Astrocyte of the spinal cord (primary cell): ENCODE data around the gene TNIK.

Experiments
- DNase-seq: peaks from one replicate; pipeline ENCODE4 v3.0.0; 2011; ENCODE audit warnings: low read depth, low spot score
- H3K4me3 ChIP-seq: 2 replicates; pipeline ENCODE4 v1.5.1; 2011; ENCODE audit warnings: low read depth, mild to moderate bottlenecking, low read length, moderate library complexity
- CTCF ChIP-seq: IDR thresholded peaks from 2 replicates; pipeline ENCODE4 v1.5.1; 2012; ENCODE audit warnings: low read depth, mild to moderate bottlenecking, low read length, inconsistent platforms
- in situ Hi-C: cut with HindIII; loops from 2 replicates; pipeline ENCODE4 v1.10.0; 2017; ENCODE audit warnings: low sequenced_read_pairs

TNIK gene

DNA sequence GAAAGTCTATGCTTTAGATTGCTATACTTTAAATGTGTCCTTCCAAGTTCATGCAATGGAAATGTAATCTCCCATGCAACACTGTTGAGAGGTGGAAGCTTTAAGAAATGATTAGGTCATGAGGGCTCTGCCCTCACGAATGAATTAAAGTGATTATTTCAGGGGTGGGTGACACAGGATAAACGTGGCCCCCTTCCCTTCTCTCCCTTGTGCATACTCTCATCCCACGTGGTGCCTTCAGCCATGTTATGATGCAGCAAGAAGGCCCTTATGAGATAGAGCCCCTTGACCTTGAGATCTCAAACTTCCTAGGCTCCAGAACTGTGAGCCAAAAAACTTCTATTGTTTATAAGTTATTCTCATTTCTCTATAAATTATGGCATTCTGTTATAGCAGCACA, 183.3 kb downstream of the TNIK start:
- H3K4me3 ChIP-seq, result no peak overlapping the region
- in situ Hi-C loops, result no loop called here
- TF ChIP-seq CTCF, result no peak
- no peak for DNase-seq

- no peak for TF ChIP-seq CTCF
- no peak overlapping the region for H3K4me3 ChIP-seq
- in situ Hi-C loops, result no loop called here
- no peak for DNase-seq
Observed at GRCh38 chr3:171274222-171274621, 186.0 kb downstream of the TNIK start.

DNA sequence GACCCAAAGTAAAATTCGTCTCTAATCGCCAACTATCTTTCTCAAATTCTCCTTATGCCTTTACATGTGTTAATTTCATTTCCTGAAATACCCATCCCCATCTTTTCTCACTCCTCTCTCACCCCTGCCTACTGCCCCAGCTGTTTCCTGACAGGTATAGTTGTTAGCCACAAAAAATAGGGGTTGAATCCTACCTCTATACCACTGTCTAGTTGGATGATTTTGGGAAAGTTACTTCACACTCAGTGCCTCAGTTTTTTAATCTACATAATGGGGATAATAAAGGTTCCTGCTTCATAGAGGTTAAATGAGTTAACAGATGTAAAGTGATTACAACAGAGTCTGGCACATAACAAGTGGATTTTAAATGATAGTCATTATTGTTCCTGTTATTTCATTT, 189.7 kb downstream of the TNIK start:
- in situ Hi-C loops, result no loop called here
- TF ChIP-seq CTCF, result no peak
- no peak overlapping the region for H3K4me3 ChIP-seq
- no peak for DNase-seq

- TF ChIP-seq CTCF, result no peak
- in situ Hi-C loops, result no loop called here
- no peak for DNase-seq
- no peak overlapping the region for H3K4me3 ChIP-seq
Observed at GRCh38 chr3:171269542-171269941, 190.7 kb downstream of the TNIK start.

GRCh38 chr3:171268677-171269076, 191.5 kb downstream of the TNIK start:
- H3K4me3 ChIP-seq, result no peak overlapping the region
- in situ Hi-C loops, result no loop called here
- TF ChIP-seq CTCF, result no peak
- no peak for DNase-seq

GRCh38 chr3:171267104-171267503, 193.1 kb downstream of the TNIK start:
- in situ Hi-C loops, result no loop called here
- TF ChIP-seq CTCF, result no peak
- H3K4me3 ChIP-seq, result no peak overlapping the region
- no peak for DNase-seq

- TF ChIP-seq CTCF, result no peak
- no peak overlapping the region for H3K4me3 ChIP-seq
- DNase-seq, result no peak
- in situ Hi-C loops, result no loop called here
Observed at GRCh38 chr3:171266740-171267073, 193.5 kb downstream of the TNIK start.
